GM21576 (cell line): ENCODE measurements around the gene CERK.

Experiments used
- ATAC-seq: cut with Tn5 transposase; IDR thresholded peaks from one replicate; pipeline ENCODE4 v1.9.1; 2021; ENCODE audit warnings: mild to moderate bottlenecking, moderate library complexity; ENCODE audit not compliant: unreplicated experiment

The CERK gene

DNA sequence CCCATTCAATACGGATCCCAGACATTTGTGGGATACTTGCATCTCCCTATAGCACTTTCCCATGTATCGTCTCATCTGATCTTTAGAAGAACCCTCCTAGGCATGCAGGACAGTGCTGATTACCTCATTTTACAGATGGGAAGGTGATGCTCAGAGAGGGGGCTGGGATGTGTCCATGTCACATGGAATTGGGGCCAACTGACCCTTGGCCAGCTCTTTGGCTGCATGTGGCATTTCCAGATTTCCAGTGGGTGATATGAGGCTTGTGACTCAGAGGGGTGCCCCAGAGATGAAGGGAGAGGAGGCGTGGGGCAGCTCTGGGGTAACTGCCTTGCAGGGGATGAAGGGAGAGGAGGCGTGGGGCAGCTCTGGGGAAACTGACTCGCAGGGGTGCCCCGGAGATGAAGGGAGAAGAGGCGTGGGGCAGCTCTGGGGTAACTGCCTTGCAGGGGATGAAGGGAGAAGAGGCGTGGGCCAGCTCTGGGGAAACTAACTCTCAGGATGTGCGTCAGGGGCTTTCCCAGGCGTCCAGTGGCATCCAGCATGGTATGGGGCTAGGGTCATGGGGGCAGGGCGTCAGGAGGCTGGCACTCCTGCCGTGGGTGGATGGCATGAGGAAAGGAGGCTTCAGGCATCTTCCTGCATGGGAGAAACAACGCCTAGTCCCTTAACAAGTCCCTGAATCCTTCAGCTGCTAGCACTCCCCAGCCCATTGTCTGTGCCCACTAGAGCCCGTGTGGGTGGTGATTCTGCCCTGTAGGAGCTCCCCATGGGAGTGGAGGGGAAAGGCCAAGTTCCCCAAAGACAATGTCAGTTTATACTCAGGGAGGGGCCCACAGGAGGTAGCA lies 11.9 kb upstream of the CERK start:
- no peak for ATAC-seq

DNA sequence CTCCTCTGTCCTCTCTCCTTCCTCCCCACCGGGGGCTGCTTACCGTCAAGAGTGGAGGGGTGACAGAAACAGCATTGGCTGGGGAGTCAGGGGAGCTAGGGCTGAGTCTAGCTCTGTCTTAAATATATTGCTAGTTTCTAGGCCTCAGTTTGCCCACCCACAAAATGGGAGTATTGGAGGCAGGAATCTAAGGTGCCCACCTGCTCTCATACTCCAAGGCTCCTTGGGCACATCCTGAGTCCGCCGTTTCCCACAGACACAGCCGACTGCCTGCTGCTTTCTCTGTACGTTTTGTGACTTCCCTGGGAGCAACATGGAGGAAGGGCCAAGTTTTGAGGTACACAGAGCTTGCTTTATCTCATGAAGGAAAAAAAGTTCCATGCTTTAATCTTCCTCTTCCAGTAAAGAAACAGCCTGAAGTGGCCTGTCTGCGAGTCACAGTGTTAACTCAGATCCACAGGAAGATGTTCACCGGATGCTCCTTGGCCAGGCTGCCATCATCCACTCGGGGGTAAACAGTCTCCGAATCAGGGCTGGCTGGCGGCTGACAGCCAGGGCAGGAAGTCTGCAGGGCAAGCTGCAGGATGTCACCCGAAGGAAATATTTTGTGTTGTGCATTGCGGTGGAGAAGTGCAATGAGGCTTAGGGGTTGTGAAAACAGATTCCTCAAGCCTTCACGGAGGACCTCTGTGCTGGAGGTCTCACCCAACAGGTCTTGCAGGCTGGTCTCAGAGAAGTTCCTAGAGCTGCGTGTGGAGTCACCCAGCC lies 11.0 kb upstream of the CERK start:
- no peak for ATAC-seq

GRCh38 chr22:46748206-46748907 lies 10.3 kb upstream of the CERK start:
- no peak for ATAC-seq

DNA sequence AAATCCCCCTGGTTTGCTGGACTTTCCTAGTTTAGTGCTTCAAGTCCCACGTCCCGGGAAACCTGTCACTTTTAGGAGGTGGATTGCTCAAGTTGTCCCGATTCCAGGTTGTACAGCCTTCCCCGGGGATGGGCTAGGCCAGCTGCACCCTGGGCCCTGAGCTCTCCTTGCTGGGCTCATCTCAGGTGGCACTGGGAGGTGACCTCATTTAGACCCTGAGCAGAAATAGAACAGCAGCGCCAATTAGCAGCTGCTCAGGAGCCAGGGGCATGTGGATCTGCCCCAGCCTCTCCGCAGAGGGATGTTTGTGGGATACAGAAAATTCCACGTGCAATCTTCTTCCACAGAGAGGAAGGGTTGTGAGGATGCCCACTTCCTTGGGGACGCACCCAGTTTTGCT lies 9.6 kb upstream of the CERK start:
- ATAC-seq, result no peak

DNA sequence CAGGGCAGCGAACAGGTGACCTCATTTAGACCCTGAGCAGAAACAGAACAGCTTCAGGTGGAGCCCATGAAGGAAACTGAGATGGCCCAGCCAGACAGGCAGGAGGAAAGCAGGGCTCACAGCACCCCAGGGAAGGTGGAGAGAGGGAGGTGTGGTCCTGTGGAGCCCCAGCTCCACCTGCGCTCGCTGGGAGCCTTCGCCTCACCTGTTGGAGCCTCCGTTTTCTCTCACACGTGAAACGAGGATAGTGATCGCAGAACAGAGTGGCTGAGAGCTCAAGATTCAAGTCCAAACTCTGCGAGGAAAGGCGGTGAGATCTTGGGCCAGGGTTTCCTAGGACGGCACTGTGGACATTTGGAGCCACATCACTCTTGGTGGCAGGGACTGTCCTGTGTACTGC lies 8.6 kb upstream of the CERK start:
- no peak for ATAC-seq

- ATAC-seq, result no peak
Measured at GRCh38 chr22:46746192-46746591, 8.1 kb upstream of the CERK start.

- no peak for ATAC-seq
Measured at GRCh38 chr22:46744581-46744980, 6.5 kb upstream of the CERK start.

- ATAC-seq, result no peak
Measured at GRCh38 chr22:46742576-46743221, 4.6 kb upstream of the CERK start.

DNA sequence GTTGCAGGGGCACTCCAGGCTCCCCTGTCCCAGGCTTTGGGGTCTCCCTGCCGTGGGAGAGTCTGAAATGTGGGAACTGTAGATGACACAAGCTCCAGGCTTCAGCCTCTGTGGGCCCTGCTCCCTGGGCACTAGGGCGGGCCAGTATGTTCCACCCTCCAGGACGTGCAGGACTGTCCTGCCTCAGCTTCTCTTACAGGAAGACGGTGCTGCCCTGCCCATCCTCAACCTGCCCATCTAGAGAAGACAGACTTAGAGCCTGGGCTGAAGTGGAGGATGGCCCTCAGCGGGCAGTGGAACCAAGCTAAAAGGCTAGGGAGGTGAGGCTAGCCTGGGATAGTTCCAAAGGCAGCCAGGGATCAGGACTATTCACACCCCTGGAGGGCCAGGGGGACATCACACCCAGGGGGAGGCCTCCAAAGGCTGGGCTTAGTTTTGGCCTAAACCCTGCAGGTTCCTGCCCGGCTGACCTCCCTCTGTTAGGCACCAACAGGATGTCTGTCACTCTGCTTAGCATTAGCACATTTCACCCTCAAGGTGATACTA lies 4.0 kb upstream of the CERK start:
- ATAC-seq, result no peak

- no peak for ATAC-seq
Measured at GRCh38 chr22:46740910-46741780, 3.1 kb upstream of the CERK start.

GRCh38 chr22:46739094-46739870 lies 1.2 kb upstream of the CERK start:
- no peak for ATAC-seq

DNA sequence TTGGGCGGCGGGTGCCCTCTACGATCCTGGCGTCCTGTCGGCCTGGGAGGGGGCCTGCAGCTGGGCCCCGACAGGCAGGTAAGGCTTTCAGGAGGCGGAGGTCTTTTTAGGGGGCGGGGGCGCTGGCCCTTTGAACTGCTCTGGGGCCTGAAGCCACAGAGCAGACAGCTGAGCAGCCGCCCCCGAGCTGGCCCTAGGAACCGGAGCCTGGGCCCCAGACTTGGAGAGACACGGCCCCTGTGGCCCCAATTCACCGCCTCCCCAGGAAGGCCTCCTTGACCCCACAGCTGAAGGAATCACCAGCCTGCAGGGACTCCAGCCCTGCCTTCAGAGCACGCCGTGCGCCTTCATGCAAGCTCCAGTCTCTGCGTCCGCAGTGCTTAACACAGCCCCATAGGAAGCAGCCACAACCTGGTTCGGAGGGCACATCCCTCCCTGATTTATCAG lies 618 bp upstream of the CERK start:
- ATAC-seq, result peak; percentile 3

DNA sequence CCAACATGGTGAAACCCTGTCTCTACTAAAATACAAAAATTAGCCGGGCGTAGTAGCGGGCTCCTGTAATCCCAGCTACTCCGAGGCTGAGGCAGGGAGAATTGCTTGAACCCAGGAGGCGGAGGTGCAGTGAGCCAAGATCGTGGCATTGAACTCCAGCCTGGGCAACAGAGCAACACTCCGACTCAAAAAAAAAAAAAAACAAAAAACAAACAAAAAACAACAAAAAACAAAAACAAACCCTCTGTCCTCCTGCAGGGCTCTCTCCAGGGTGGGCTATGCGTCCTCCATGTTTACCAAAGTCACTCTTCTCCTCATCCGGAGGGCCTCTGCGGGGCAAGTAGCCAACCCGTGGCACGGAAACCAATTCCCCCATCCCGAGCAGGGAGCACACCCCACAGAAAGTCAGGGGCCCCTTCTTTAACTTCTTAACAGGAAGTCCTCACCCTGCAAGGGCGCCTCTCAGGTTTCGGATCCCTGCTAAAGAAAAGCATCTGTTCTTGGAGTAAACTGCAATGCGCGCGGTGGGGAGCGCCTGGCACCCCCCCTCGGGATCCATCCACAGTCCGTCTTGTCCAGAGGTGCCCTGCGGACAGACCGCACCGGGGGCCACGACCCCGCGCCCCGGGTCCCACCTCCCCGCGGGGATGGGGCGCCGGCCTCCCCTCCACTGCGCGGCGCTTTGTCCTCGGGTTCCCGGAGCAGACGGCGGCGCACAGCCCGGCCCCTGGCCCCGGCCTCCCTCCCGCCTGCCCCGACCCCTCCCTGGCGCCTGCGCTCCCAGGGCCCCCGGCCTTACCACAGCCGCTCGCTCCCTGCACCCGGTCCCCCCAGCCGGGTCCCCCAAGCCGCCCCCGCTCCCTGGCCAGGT lies 712 bp downstream of the CERK start:
- peak; percentile 42 for ATAC-seq

- no peak for ATAC-seq
Measured at GRCh38 chr22:46736705-46737104, 1.3 kb downstream of the CERK start.

- ATAC-seq, result no peak
Measured at GRCh38 chr22:46735747-46736608, 2.1 kb downstream of the CERK start.

DNA sequence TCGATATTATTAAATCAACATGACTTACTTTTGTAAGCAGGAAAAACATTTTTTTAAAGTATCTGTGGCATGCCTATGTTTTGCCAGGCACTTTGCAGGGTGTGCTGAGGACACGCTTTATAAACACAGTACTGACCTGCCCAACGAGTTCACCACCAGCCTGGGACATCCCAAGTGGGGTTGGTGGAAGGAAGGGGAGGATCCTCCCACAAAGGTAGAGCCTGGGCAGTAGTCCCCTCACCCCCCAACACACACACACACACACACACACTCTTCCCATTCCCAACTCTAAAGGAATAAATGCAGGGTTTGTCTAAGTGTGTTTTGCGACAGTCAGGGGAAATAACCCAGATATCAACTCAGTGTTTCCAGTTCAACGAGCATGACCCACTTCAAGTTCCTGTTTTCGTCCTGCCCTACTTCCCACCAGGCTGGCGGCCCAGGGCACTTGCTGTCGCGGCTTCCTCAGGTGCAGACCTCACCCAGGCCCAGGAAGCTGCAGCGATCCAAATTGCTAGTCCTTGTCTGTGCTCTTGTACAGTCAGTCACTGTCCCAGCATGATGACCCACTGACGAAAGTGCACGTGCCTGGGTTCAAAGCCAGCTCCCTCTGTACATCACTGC lies 3.1 kb downstream of the CERK start:
- no peak for ATAC-seq
